Measurements from ENCODE around the gene TRAP1.
"Not testable (repeated sequence)": the region's sequence is repeated elsewhere in the genome, so short reads cannot be mapped to it uniquely, and the experiment has no call there.

The TRAP1 gene

GRCh38 chr16:3670711-3671110 lies 46.6 kb downstream of the TRAP1 start:
- ATAC-seq, result no peak

- ATAC-seq, result no peak
These were observed 48.2 kb downstream of the TRAP1 start for GRCh38 chr16:3669082-3669481.

GRCh38 chr16:3668626-3669025 lies 48.7 kb downstream of the TRAP1 start:
- ATAC-seq, result no peak

- ATAC-seq, result peak in 1 of 2 donors; percentile 38
These were observed 51.8 kb downstream of the TRAP1 start for GRCh38 chr16:3665508-3665907.

GRCh38 chr16:3664187-3664896 lies 53.0 kb downstream of the TRAP1 start:
- no peak for ATAC-seq

GRCh38 chr16:3662601-3663000 lies 54.7 kb downstream of the TRAP1 start:
- no peak for ATAC-seq

GRCh38 chr16:3661922-3662321 lies 55.4 kb downstream of the TRAP1 start:
- ATAC-seq, result no peak

- ATAC-seq, result no peak
These were observed 56.0 kb downstream of the TRAP1 start for GRCh38 chr16:3661311-3661710.

- ATAC-seq, result no peak
These were observed 58.1 kb downstream of the TRAP1 start for GRCh38 chr16:3659251-3659650.

- ATAC-seq, result peak; percentile 78 to 79
These were observed 60.5 kb downstream of the TRAP1 start for GRCh38 chr16:3656491-3657468.

- not testable (repeated sequence) for ATAC-seq
These were observed 61.2 kb downstream of the TRAP1 start for GRCh38 chr16:3656160-3656490.

- ATAC-seq, result no peak
These were observed 61.7 kb downstream of the TRAP1 start for GRCh38 chr16:3655396-3656159.

- ATAC-seq, result no peak
These were observed 62.3 kb downstream of the TRAP1 start for GRCh38 chr16:3655030-3655395.

GRCh38 chr16:3654249-3654991 lies 62.9 kb downstream of the TRAP1 start, which contains the start of gene DNASE1:
Gene DNASE1 (plus strand): TSS chr16:3654691. CDS start chr16:3655374, 683 bp downstream.
- peak; percentile 55 to 73 for ATAC-seq

GRCh38 chr16:3652373-3653195 lies 64.7 kb downstream of the TRAP1 start:
- ATAC-seq, result no peak

- ATAC-seq, result no peak
These were observed 65.6 kb downstream of the TRAP1 start for GRCh38 chr16:3651461-3652372.

- no peak for ATAC-seq
These were observed 66.6 kb downstream of the TRAP1 start for GRCh38 chr16:3650631-3651265.

GRCh38 chr16:3646348-3646920 lies 70.9 kb downstream of the TRAP1 start:
- ATAC-seq, result no peak

Data from activated CD4-positive, CD25-positive, alpha-beta regulatory T cell treated with anti-CD3 and anti-CD28 coated beads, Interleukin-2, amount 50 U/mL, for 24 hours (primary cell).